Fibroblast of peridontal ligament (primary cell): ENCODE data around the gene PALLD.

Experiments used
- DNase-seq: peaks from one replicate; pipeline ENCODE4 v3.0.0-alpha.2; 2010; ENCODE audit errors: extremely low read depth

PALLD gene

DNA sequence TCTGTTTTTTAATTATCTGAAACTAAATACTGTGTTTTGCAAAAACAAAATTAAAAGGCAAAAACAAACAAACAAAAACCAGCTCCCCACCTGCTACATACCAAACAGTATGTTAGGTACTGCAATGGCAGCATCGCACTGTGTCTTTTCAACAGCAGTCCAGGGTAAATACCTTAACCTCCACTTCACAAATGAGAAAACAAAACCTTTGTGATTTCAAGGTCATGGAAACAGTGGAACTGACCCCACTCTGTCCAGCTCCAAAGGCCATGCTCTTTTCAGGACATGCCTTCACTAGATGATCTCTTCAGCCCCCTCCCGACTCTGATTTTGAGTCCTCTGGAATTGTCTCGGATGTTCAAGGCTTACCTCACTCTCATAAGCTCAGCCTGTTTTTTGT, 329.8 kb downstream of the PALLD start:
- no peak for DNase-seq

DNA sequence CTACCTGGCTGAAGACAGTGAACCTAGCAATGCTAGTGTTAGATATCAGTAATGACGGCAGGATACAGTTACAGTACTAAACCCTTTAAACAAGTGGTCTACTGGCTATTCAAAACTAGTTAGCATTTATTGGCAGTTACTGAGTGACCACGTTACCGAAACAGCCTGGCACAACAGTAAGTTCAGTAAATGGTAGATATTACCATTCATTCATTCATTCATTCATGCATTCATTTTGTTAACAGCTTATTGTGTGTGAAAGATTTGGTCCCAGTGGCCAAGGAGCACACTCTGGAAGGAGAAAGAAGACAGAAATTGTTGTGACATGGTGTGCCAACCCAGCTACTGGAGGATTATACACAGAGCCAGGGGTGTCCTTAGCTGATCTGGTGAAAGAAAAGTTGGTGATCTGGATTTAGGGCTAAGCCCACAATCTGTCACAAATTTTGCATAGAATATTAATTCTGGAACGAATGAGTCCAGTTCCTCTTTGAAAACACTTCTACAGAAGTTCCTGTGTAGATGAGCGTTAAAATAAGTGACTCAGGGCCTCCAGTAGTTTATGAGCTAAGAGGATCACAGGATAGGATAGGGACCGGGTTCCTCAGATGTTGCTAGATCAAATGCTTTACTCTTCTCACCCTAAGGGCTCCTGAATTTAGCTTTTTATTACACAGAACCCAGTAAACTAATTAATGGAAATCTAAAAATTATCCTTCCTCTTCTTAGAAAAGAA, 334.1 kb downstream of the PALLD start:
- DNase-seq, result no peak

DNA sequence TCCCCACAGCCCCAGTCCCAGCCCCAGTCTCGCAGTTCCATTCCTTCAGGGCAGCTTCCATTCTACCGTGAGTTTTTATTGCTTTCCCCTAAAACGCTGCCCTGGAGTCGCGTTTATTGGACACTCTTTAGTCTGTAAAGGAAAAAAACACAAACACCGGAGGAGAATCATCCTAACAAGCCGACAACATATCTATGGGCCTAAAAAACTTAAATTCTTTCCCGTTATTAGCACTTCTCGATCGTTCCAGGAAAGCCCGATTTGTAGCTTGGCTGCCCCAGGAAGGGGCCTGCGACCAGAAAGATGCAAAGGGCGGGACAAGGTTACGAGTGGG, 334.7 kb downstream of the PALLD start:
- DNase-seq, result no peak

DNA sequence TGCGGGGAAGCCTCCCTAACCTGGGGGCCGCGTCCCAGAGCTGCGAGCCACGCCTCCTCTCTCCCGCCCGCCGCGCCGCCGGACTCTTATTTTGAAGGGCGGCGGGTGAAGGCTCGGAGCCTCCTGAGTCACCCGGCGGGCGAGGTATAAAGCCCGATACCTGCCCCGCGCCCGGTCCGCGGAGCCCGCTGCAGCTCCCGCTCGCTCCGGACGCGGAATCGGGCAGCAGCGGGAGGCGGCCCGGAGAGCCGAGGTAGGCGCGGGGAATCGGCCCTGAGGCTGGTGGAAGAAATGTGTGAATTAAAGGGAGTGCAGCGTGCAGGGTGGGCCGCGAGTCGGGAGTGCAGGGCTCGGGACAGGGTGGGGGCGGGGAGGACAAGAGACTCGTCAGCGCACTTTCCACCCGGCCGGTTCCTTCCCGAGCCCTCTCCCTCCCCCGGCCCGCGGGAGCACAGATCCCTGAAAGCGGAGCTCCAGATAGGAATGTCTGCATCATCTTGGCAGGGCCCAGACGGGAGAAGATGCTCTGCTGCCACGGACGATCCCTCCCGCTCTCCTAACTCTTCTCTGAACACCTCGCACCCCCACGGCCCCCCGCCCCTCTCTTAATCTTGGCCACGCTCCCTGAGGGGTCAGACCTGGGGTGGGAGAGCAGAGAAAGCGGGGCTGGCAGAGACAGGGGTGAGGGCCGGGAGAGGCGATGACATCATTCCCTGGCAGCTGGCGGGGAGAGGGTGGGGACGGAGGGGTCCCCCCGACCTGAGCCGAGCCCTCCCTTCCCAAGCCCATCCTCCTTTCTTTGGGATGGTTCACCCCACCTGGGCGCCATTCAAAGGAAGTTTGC, 335.3 kb downstream of the PALLD start:
- DNase-seq, result peak; percentile 67

DNA sequence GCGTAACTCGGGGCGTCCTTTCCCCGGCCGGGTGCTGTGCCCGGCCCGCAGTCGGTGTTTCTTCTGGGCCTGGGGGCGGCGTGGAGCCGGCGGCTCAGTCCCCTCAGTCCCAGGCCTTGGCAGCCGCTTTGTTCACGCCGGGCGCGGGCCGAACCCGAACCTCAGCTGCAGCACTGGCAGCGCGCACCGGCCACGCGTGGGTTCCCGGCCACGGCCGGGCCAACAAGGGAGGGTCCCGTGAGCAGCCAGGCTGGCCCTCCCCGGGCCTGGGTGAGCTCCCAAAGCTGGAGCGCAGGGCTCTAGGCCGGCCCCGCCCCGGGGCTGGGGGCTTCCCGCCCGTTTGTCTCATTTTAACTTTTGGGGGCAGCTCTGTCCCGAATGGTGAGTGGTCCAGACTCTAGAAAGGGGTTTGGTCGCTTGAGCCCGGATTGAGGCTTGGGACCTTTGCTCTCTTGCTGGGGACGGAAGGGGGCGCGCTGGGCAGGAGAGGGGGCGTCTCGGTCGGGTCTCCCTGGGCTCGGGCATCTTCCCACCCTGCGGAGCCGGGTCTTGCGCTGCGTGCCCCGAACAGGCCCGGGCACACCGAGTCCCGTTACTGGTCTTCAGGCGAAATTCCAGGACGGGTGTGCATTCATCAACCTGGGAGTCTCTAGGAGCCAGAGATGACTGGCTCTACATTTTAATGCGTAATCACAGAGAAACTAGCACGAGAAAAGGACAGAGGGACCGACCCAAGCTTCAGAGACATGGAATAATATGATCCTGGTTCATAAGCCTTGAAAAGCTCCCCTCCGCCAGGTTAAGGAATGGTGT, 336.1 kb downstream of the PALLD start:
- peak; percentile 36 for DNase-seq

DNA sequence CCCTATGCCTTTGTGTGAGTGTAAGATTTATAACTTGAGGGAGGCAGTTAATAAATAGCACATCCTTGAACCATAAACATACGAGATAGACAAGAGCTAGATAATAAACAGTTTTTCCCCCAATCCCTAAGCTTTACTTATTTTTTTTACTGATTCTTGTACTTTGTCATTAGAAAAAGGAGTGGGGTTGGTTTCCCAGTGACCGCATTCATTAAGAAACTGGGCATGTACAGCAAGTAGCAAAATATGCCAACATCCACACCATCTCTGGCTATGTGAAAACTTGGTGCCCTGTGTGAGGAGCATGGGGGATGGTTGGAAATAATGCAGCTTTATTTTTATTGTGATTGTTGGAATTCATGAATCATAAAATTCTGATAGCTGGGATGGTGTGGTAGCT, 337.0 kb downstream of the PALLD start:
- no peak for DNase-seq

DNA sequence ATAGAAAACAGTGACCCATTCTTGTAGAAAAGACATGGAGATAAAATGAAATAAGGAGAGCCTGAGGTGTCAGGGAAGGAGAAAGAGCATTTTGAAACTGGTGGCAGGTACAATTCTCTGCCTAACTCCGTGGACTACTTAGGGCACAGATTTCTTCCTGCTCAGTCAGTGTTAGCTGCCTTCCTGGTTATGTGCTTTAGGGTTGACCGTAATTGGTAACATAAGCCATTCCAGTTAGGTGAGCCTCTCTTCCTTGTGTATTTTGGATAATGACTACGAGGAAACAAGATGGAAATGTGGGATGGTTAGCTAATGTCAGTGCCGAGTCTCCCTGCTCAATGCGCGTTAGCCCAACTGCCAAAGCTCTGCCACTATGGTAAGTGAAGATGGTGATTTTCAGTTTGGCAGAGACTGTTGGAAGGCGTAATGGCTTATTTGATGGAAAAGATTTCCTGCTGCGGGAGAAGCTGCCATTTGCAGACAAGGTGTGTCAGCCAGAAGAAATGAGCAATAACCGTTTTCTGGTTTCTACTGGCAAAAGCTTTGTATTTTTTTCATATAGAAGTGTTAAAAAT, 339.1 kb downstream of the PALLD start:
- no peak for DNase-seq

DNA sequence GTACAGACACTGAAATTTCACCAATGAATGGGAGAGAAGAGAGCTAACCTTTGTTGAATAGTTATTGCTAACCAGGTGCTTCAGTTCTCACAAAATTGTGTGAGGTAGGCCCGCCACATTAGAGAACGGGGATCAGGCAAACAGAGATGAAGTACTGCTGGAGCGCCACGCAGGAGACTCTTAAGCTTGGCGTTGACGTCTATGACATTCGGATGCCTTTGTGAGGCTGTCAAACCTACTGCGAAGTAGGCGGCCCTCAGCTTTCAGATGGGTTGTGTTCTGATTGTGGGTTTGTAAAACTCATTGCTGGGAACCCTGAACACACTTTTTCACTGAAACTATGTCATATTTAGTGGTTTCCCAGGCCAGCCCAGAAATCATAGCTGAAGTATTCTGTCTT, 339.6 kb downstream of the PALLD start:
- DNase-seq, result no peak

DNA sequence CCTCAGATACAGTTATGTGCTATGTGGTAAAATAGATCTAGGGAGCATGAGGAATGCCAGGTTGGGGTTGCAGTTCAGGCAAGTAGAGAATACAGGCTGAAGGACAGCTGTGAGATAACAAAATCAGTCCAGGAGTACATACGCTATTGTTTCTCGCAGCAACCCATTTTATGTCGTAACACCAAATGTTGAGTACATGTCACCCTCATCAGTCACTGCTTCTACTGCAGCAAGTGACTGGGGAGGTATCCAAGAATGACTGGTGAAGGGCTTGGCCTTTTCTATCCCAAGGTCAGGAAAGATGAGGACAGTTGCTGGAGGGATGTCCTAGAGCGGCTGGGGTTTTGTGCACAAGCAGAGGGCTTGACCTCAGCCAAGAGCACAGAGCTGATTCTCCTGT, 341.1 kb downstream of the PALLD start:
- no peak for DNase-seq

DNA sequence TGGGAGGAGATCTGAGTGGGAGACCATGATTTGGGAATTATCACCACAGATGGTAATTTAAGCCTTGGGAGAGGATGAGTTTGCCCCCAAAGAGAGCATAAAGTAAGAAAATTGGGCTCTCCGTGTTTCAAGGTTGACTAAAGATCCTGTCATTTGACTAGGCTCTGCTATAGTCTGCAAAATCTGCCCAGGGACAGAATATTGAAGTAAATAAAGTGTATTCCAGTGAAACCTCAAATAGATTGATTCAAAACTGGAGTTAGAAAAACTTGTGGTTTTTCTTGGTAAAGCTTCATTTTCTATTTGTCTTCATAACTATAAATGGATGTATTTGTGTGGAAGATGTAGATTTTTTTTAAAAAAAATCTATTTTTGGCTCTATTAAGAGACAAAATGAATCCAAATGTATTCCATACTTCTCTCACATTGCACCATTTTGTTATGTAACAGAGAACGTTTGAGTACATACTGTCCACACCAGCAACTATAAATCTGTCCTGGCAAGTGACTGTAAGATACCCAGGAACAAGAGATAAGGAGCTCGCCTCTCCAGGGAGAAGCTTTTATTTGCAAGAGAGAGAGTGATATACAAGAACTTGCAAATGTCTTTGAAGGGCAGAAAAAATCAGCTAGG, 343.0 kb downstream of the PALLD start:
- DNase-seq, result no peak

DNA sequence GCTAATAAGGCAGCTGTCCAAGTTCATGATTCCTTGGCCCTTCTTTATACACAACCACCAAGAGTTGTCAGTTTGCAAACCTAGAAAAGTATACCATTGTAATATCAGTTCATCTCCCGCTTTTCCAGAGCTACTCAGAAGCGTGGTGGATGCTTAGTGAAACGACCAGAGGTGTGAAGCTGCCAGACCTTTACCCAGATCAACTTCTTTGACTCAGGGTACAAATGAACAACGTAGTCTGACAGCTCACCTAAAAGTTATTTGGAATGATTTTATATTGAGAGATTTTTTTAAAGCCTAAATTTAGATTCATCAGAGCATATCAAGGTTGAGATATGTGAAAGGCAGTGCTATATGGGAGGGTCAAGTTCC, 343.5 kb downstream of the PALLD start:
- DNase-seq, result no peak

DNA sequence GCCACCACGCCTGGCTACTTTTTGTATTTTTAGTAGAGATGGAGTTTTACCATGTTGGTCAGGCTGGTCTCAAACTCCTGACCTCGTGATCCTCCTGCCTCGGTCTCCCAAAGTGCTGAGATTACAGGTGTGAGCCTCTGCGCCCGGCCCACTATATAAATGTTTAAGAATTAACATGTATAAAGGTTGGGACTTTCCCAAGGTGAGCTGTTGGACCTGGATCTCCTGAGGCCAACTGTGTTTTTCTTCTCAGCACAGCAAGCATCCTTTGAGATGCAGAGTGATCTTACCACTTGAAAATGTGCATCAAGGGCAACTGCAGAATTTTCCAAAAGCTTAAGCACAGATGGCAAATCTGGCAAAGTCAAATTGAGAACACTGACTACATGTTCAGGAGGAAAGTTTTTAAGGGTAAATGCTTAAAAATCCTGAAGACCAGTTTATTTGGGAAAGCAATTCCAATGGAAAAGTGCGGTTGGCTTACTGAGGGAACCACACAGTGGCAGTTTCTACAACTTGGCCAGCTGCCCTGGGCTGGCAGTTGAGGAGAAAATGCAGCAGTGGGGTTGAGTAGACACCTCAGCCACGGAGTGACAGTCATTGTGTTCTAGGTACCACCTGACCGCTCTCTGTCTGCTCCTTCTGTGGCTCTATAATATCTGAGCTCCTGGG, 344.3 kb downstream of the PALLD start:
- DNase-seq, result peak; percentile 57

DNA sequence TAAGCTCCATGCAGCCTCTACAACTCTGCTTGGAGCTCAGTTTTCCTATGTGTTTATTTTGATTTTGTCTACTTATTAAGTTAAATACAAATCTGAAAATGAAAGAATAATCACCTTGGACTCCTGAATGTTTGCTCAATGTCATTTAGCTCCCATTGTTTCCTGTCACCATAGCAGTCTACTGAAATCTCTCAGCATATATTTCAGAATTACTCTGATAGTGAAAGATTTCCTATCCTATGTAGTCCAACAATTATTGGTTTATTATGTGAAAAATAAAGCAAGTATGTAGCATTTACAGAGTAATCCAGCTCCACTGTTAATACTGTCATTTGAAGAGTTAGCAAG, 344.8 kb downstream of the PALLD start:
- no peak for DNase-seq

DNA sequence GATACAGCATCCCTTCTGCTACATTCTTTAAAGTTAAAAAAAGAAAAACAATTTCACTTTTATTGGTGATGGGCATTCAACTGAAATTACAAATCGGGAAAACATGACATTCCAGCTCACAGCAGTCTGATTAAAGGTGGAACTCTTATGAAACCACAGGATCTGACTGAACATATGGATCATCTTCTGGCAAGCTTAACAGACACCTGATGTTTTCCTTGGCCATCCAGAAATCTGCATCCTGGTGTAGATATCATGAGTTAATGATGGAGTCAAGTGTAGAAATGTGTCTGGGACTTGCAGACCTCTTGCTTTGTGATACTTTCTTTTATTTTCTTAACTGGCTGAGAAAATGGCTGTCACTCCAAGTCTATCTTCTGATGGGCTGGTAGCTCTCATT, 345.3 kb downstream of the PALLD start:
- no peak for DNase-seq

DNA sequence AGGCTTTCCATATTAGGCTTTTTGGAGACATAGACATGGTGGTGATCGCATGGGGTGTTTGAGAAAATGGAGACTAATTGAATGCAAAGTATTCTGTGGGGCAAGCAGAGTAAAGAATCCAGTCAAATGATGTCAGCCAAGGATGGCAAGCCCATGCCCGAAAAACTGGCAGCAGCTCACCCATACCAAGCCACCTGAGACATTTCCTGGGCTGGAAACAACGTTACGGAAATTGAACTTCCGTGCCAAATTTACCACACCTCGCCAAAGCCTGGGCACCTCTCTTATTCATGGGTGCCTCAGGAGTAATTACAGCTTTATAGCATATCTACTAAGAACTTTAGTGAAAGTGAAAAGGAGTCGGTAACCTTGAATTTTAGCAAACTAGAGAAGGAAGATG, 346.8 kb downstream of the PALLD start:
- DNase-seq, result no peak

DNA sequence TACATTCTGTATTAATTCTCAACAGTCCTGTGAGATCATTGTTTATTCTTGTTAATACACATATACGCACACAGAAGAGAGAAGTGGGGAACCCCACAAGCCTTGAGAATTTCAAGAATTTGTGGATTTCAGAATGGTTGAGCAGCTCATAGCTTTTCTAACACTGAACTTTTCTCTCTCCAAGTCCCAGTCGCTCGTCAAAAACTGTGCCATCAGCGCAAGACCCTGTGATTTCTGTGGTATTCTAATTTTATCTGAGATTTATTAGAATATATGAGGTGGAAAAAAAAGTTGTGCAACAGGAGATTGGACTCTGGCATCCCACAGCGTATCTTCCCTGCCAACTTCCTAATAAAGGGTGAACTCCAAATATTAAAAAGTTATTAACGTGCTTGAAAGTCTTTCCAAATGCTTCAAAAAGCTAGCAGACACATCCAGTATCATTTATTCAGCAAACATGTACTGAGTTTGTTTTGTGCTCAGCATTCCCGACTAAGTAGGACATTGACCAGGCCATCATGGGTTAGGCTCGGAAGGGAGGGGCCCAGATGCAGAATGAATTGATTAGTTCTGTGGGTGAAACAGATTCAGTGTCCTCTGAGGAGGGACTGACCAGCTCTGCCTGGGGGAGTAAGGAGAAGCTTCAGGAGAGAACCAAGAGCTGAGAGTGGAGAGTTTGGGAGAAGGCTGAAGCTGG, 347.6 kb downstream of the PALLD start:
- no peak for DNase-seq

DNA sequence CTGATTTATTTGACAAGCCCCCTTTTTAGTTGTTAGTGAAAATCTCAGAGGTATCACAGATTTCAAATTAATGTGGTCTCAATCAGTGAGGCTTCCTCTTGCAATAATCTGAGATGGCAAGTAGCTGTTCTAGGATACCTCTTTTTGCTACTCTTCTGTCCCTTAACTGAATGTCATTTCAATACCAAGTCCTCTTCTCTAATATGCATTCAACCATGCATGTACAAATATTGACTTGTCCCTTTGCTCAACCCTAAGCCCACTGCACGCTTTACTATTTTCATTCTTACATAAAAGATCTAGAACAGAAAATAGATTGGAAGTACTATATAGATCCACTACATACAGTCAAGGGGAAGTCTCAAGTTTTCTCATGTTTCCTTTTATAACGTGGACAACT, 349.0 kb downstream of the PALLD start:
- no peak for DNase-seq

DNA sequence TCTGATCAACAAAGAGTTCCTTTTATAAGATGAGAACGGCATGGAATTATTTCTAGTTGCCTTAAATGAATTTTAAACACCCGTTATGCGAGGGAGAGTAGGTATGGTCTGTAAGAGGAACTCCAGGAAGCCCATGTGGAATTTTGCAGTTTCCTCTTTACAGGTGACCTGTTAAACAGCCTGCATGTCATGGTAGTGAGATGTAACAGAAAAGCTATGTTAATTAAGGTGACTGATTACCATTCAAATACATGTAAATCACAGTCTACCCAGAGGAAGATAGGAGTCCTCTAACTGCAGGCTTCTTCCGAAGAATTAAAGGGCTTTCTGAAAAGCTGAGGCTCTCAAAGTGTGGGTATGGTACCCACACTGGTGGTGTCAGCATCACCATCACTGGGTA, 349.6 kb downstream of the PALLD start:
- DNase-seq, result no peak

DNA sequence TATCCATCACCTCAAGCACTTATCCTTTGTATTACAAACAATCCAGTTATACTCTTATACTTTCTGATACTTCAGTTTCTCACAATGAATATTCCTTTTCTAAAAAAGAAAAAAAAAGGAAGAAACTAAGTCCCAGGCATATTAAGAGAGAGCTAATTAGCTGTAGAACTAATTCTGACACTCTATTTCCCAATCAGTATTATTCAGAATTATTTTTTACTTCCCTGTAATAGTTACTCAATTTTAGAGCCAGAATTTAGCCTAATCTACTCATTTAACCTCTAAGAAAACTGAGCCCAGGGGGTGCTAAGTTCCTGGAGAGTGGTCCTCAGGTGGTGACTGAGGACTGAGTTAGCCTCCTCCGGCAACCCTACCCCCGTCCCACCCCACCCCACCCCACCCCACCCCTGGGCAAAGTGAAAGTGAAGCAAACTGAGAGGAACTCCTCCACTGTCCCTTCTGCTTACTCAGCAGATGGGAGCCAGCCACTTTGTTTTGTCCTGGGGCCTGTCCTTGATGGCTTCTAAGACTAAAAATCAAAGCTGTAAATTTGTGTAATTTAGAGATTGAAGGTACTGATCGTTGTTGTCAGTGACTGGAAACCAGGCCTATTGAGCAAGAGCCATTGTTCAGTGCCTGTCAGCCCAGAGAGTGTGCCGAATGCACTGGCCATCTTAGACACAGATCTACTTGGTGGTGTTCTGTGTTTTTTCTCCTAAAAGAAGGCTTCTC, 351.1 kb downstream of the PALLD start:
- peak; percentile 44 for DNase-seq

DNA sequence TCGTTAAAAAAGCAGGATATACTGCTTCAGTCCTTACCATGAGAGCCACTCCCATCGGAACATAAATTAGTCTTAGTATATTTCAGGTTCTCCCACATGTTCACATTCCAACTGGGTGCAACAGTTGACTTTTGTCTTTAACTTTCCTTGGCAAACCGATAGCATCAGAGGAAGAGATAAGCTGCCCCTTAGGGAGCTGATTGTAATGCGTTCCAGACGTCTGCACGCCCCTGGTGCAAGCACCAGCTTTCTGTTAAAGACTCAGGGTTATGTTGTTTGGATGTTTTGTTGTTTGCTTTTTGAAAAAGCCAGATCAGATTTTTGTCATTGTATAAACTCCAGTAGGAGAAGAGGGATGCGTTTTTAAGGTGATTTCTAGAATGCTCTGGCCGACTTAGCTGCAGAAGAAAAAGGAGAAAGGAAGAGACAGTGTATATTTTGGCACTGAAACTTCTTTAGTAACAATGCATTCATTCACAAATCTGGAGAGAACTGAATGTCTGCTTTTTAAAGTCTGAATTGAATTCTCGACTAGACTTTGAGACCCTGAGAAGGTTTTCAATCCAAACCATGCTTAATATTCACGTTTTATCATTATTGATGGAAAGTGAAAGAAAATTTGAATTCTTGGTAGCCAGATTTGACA, 352.3 kb downstream of the PALLD start:
- peak; percentile 38 for DNase-seq
